ENCODE measurements around the gene HMGA1. TPM values are rescaled to one million over a fixed set of nuclear protein-coding genes. Genes with fewer than 3 reads are reported as not detected.

HMGA1 gene
- polyA plus RNA-seq, 1 donor from 2014 or later: 31.5 TPM

- H3K79me2 ChIP-seq (replicated peaks; ENCODE audit: insufficient read depth, low read length): no peaks in the 10 kb centered on the region
- peak overlapping the region; percentile 99 for H3K4me2 ChIP-seq (ENCODE audit: low read length)
- H3K27me3 ChIP-seq (ENCODE audit: insufficient read depth, low read depth, low read length): no peaks in the 10 kb centered on the region
- H3K36me3 ChIP-seq (ENCODE audit: insufficient read depth, low read length): no peaks in the 10 kb centered on the region
- peak overlapping the region; percentile 92 for H3K4me3 ChIP-seq (ENCODE audit: low read length)
- peak overlapping the region; percentile 61 for H3K27ac ChIP-seq (ENCODE audit: low read length)
- no peaks in the 10 kb centered on the region for H3K9me3 ChIP-seq (ENCODE audit: low read length)
- no peaks in the 10 kb centered on the region for H4K20me1 ChIP-seq (ENCODE audit: insufficient read depth)
- H3K9ac ChIP-seq (ENCODE audit: low read length): peak overlapping the region; percentile 95
- H3K9me2 ChIP-seq (ENCODE audit: insufficient read depth, low read length): no peaks in the 10 kb centered on the region
- H2AFZ ChIP-seq (ENCODE audit: low read depth, low read length): peak overlapping the region; percentile 36
- no peaks in the 10 kb centered on the region for H3F3A ChIP-seq (ENCODE audit: insufficient read depth, low read length, poor library complexity, severe bottlenecking)
- TF ChIP-seq POLR2AphosphoS5 (IDR thresholded peaks at IDR 0.05) (no peak), EZH2 (IDR thresholded peaks at IDR 0.05; ENCODE audit: borderline replicate concordance, insufficient read depth, low read length, poor library complexity, severe bottlenecking) (no peak), MXI1 (conservative IDR thresholded peaks at IDR 0.05; ENCODE audit: poor library complexity, severe bottlenecking) (no peak), RAD21 (conservative IDR thresholded peaks at IDR 0.05) (no peak), CTCF (IDR thresholded peaks at IDR 0.05; ENCODE audit: poor library complexity, severe bottlenecking) (no peak), TAF1 (IDR thresholded peaks at IDR 0.05; ENCODE audit: low read depth) (no peak), EP300 (conservative IDR thresholded peaks at IDR 0.05; ENCODE audit: poor library complexity, severe bottlenecking) (no peak), SMC3 (conservative IDR thresholded peaks at IDR 0.05; ENCODE audit: poor library complexity) (no peak)
- TF ChIP-seq, protein P1, sequence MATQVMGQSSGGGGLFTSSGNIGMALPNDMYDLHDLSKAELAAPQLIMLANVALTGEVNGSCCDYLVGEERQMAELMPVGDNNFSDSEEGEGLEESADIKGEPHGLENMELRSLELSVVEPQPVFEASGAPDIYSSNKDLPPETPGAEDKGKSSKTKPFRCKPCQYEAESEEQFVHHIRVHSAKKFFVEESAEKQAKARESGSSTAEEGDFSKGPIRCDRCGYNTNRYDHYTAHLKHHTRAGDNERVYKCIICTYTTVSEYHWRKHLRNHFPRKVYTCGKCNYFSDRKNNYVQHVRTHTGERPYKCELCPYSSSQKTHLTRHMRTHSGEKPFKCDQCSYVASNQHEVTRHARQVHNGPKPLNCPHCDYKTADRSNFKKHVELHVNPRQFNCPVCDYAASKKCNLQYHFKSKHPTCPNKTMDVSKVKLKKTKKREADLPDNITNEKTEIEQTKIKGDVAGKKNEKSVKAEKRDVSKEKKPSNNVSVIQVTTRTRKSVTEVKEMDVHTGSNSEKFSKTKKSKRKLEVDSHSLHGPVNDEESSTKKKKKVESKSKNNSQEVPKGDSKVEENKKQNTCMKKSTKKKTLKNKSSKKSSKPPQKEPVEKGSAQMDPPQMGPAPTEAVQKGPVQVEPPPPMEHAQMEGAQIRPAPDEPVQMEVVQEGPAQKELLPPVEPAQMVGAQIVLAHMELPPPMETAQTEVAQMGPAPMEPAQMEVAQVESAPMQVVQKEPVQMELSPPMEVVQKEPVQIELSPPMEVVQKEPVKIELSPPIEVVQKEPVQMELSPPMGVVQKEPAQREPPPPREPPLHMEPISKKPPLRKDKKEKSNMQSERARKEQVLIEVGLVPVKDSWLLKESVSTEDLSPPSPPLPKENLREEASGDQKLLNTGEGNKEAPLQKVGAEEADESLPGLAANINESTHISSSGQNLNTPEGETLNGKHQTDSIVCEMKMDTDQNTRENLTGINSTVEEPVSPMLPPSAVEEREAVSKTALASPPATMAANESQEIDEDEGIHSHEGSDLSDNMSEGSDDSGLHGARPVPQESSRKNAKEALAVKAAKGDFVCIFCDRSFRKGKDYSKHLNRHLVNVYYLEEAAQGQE (IDR thresholded peaks at IDR 0.05; ENCODE audit: borderline replicate concordance): no peak
Observed at GRCh38 chr6:34248198-34248726, 11.6 kb downstream of the HMGA1 start.

GRCh38 chr6:34248727-34249468, 12.2 kb downstream of the HMGA1 start, which contains the start of gene SMIM29:
Gene SMIM29, minus strand, starts transcription at chr6:34249006. Its CDS starts 1,215 bp downstream, at chr6:34247791.
- peak within 1 kb of the TSS; percentile 93 for H2AFZ ChIP-seq (ENCODE audit: low read depth, low read length)
- H3K9me2 ChIP-seq (ENCODE audit: insufficient read depth, low read length): no peaks in the 10 kb centered on the region
- peak within 1 kb of the TSS; percentile 99 for H3K4me2 ChIP-seq (ENCODE audit: low read length)
- no peaks in the 10 kb centered on the region for H3K79me2 ChIP-seq (replicated peaks; ENCODE audit: insufficient read depth, low read length)
- peak within 1 kb of the TSS; percentile 92 for H3K4me3 ChIP-seq (ENCODE audit: low read length)
- peak within 1 kb of the TSS; percentile 61 for H3K27ac ChIP-seq (ENCODE audit: low read length)
- no peaks in the 10 kb centered on the region for H3F3A ChIP-seq (ENCODE audit: insufficient read depth, low read length, poor library complexity, severe bottlenecking)
- no peaks in the 10 kb centered on the region for H3K36me3 ChIP-seq (ENCODE audit: insufficient read depth, low read length)
- peak within 1 kb of the TSS; percentile 95 for H3K9ac ChIP-seq (ENCODE audit: low read length)
- TF ChIP-seq SMC3 (conservative IDR thresholded peaks at IDR 0.05; ENCODE audit: poor library complexity) (peak; percentile 88), EZH2 (IDR thresholded peaks at IDR 0.05; ENCODE audit: borderline replicate concordance, insufficient read depth, low read length, poor library complexity, severe bottlenecking) (no peak), TAF1 (IDR thresholded peaks at IDR 0.05; ENCODE audit: low read depth) (peak; percentile 89), RAD21 (conservative IDR thresholded peaks at IDR 0.05) (peak; percentile 89), POLR2AphosphoS5 (IDR thresholded peaks at IDR 0.05) (peak; percentile 89), MXI1 (conservative IDR thresholded peaks at IDR 0.05; ENCODE audit: poor library complexity, severe bottlenecking) (peak; percentile 95), CTCF (IDR thresholded peaks at IDR 0.05; ENCODE audit: poor library complexity, severe bottlenecking) (peak; percentile 95), EP300 (conservative IDR thresholded peaks at IDR 0.05; ENCODE audit: poor library complexity, severe bottlenecking) (peak; percentile 49)
- TF ChIP-seq, protein P1 (IDR thresholded peaks at IDR 0.05; ENCODE audit: borderline replicate concordance): peak; percentile 77
- H3K27me3 ChIP-seq (ENCODE audit: insufficient read depth, low read depth, low read length): no peaks in the 10 kb centered on the region
- H3K9me3 ChIP-seq (ENCODE audit: low read length): no peaks in the 10 kb centered on the region
- H4K20me1 ChIP-seq (ENCODE audit: insufficient read depth): no peaks in the 10 kb centered on the region
